OCI-LY7 (cell line): ENCODE measurements around the gene FAM169A. TPM values are rescaled to one million over a fixed set of nuclear protein-coding genes. Genes with fewer than 3 reads are reported as not detected.
"Not testable (repeated sequence)": the region's sequence is repeated elsewhere in the genome, so short reads cannot be mapped to it uniquely, and the experiment has no call there.

Experiments
- BruUV-seq: library from RNA; stranded (reverse); fragments of 400-500 nt; replicated peaks from 2 replicates; lab custom pipeline; 2021; lab: Mats Ljungman, UMichigan
- CTCF ChIA-PET: fragments of 300-600 bp; sonication (Branson Sonifier 250); formaldehyde crosslinking; loops from one replicate; lab custom pipeline; 2022; ENCODE audit warnings: antibody characterized with exemption; ENCODE audit not compliant: unreplicated experiment; lab: Charles Lee
- POLR2A ChIA-PET: fragments of 300-600 bp; sonication (Branson Sonifier 250); formaldehyde crosslinking; loops from one replicate; lab custom pipeline; 2022; ENCODE audit warnings: antibody characterized with exemption; lab: Charles Lee
- DNase-seq: peaks from one replicate; pipeline ENCODE4 v3.0.0-alpha.2; 2015; ENCODE audit warnings: low spot score
- H2AFZ ChIP-seq: fragments of 200-600 bp; sonication (generic), shearing (Covaris generic); 2 replicates; pipeline ENCODE4 v1.6.1; 2014; ENCODE audit warnings: mild to moderate bottlenecking, antibody characterized with exemption, low read length, moderate library complexity
- H3K27ac ChIP-seq: fragments of 200-600 bp; sonication (generic); 2 replicates; pipeline ENCODE4 v1.5.1; 2014; ENCODE audit warnings: mixed run types, low read depth, mild to moderate bottlenecking, moderate library complexity, low read length, inconsistent platforms; ENCODE audit not compliant: poor library complexity, severe bottlenecking
- H3K36me3 ChIP-seq: fragments of 200-600 bp; sonication (generic); 2 replicates; pipeline ENCODE4 v1.6.1; 2014; ENCODE audit warnings: mild to moderate bottlenecking, antibody characterized with exemption, low read length, moderate library complexity, mixed read lengths; ENCODE audit not compliant: insufficient read depth
- H3K4me1 ChIP-seq: fragments of 200-600 bp; sonication (generic); 2 replicates; pipeline ENCODE4 v1.5.1; 2014; ENCODE audit warnings: mild to moderate bottlenecking, low read length; ENCODE audit not compliant: insufficient read depth, poor library complexity, severe bottlenecking
- H3K4me2 ChIP-seq: fragments of 200-600 bp; sonication (generic); 2 replicates; pipeline ENCODE4 v1.6.1; 2014; ENCODE audit warnings: mild to moderate bottlenecking, low read length
- H3K4me3 ChIP-seq: fragments of 200-600 bp; sonication (generic); 2 replicates; pipeline ENCODE4 v1.5.1; 2014; ENCODE audit warnings: mild to moderate bottlenecking, low read depth, low read length; ENCODE audit not compliant: poor library complexity, severe bottlenecking
- H3K79me2 ChIP-seq: fragments of 200-600 bp; sonication (generic); 2 replicates; pipeline ENCODE4 v1.6.1; 2016; ENCODE audit warnings: low read depth, mild to moderate bottlenecking, low read length, moderate library complexity, mixed read lengths; ENCODE audit not compliant: insufficient read depth
- H3K9me2 ChIP-seq: fragments of 200-600 bp; sonication (generic); 2 replicates; pipeline ENCODE4 v1.6.1; 2016; ENCODE audit warnings: mild to moderate bottlenecking, low read length, mixed read lengths; ENCODE audit not compliant: insufficient read depth
- H3K9me3 ChIP-seq: fragments of 200-600 bp; sonication (generic); 2 replicates; pipeline ENCODE4 v1.6.1; 2014; ENCODE audit warnings: mild to moderate bottlenecking, mixed run types, low read length, mixed read lengths
- H4K20me1 ChIP-seq: fragments of 200-600 bp; sonication (generic); 2 replicates; pipeline ENCODE4 v1.6.1; 2014; ENCODE audit warnings: mild to moderate bottlenecking, antibody characterized with exemption, low read length, moderate library complexity, mixed read lengths; ENCODE audit not compliant: insufficient read depth
- CTCF ChIP-seq: fragments of 200-600 bp; sonication (generic); conservative IDR thresholded peaks from 2 replicates; pipeline ENCODE4 v1.5.1; 2014; ENCODE audit warnings: mild to moderate bottlenecking, antibody characterized with exemption, low read length, moderate library complexity, mixed read lengths
- EZH2phosphoT487 ChIP-seq: fragments of 200-600 bp; sonication (generic); IDR thresholded peaks from 2 replicates; pipeline ENCODE4 v1.6.1; 2018; ENCODE audit warnings: low read depth, borderline replicate concordance, mild to moderate bottlenecking, mixed run types, antibody characterized with exemption, low read length, moderate library complexity, mixed read lengths
- intact Hi-C: fragments of 100-400 bp; cut with micrococcal nuclease; formaldehyde crosslinking; loops from one replicate; pipeline ENCODE4 v1.10.0; 2022; ENCODE audit not compliant: unreplicated experiment
- total RNA-seq, 2 experiments: library from RNA; depleted of rRNA in 1 of 2; stranded (reverse); fragments of >200 nt in 1 of 2; shearing (Covaris generic) in 1 of 2; gene quantifications; 2 replicates each; pipeline ENCODE4 v1.2.3, GENCODE V29; 2014 to 2022

Gene FAM169A
- total RNA-seq, 2 experiments from 2014 or later = not detected

GRCh38 chr5:74908237-74908636, 42.0 kb upstream of the FAM169A start:
- intact Hi-C loops, H3K79me2 ChIP-seq, H3K27ac ChIP-seq, H3K9me3 ChIP-seq, H4K20me1 ChIP-seq, H3K9me2 ChIP-seq, H2AFZ ChIP-seq, H3K36me3 ChIP-seq, DNase-seq, BruUV-seq, H3K4me2 ChIP-seq, H3K4me3 ChIP-seq, CTCF ChIA-PET, H3K4me1 ChIP-seq: not testable (repeated sequence)
- POLR2A ChIA-PET = interaction anchor here (0.6 kb wide), 1 partner anchor 25 kb away, joined by 3 read pairs; no protein-coding TSS in a partner anchor

DNA sequence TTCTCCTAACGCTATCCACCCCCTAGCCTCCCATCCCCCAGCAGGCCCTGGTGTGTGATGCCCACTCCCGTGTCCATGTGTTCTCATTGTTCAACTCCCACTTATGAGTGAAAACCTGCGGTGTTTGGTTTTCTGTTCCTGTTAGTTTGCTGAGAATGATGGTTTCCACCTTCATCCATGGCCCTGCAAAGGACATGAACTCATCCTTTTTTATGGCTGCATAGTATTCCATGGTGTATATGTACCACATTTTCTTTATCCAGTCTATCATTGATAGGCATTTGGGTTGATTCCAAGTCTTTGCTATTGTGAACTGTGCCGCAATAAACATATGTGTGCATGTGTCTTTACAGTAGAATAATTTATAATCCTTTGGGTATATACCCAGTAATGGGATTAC, 38.5 kb upstream of the FAM169A start:
- H3K79me2 ChIP-seq, CTCF ChIA-PET, H4K20me1 ChIP-seq, H3K4me2 ChIP-seq, H3K36me3 ChIP-seq, intact Hi-C loops, BruUV-seq, DNase-seq, H2AFZ ChIP-seq, H3K4me3 ChIP-seq, H3K4me1 ChIP-seq, H3K9me3 ChIP-seq, H3K9me2 ChIP-seq, H3K27ac ChIP-seq, POLR2A ChIA-PET: not testable (repeated sequence)

DNA sequence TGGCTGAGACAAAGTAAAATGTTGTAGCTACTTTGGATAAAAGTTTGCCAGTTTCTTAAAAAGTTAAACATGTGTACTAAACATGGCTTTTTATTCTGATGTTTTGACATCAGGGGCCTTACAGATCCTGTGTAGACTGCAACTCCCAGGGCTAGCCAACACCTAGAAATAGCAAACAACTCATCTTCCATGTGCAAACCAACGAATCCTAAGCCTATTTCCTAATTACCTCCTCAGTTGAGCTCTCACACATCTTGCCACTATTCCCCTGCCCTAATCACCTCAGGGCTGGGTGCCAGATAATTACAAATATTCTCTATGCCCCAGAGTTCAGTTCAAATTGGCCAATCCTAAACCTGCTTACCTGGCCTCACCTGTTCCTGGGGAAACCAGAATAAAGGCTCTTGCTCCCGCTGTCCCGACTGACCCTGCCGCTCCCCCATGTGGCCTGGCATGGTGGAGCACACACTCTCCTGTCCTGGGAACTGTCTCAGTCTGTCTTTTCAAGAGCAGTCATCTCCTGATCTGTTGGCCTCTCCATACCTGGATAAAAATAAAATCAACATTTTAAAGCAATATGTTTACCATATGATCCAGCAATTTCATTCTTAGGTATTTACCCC, 37.1 kb upstream of the FAM169A start:
- CTCF ChIA-PET = no interaction called here
- no peaks in the 10 kb centered on the region for H3K9me3 ChIP-seq
- H3K9me2 ChIP-seq = no peaks in the 10 kb centered on the region
- TF ChIP-seq EZH2phosphoT487 (no peak), CTCF (peak; percentile 46; the same call in 1 of the 2 replicates)
- no peaks in the 10 kb centered on the region for H3K79me2 ChIP-seq
- no peak overlapping the region for H3K27ac ChIP-seq
- H3K4me2 ChIP-seq = no peak overlapping the region
- no peak for DNase-seq
- H2AFZ ChIP-seq = no peak overlapping the region
- POLR2A ChIA-PET = no interaction called here
- intact Hi-C loops = no loop called here
- no peaks in the 10 kb centered on the region for H4K20me1 ChIP-seq
- no peaks in the 10 kb centered on the region for H3K4me1 ChIP-seq
- H3K4me3 ChIP-seq = no peak overlapping the region
- no TSS peak for BruUV-seq
- no peaks in the 10 kb centered on the region for H3K36me3 ChIP-seq

GRCh38 chr5:74897049-74897448, 30.9 kb upstream of the FAM169A start:
- intact Hi-C loops = no loop called here
- CTCF ChIA-PET = no interaction called here

More at GRCh38 chr5:74897049-74897448, 30.9 kb upstream of the FAM169A start:
- Histone ChIP-seq H2AFZ (no peak overlapping the region), H3K9me2 (no peaks in the 10 kb centered on the region), H3K27ac (no peak overlapping the region), H3K9me3 (no peaks in the 10 kb centered on the region), H3K4me1 (no peaks in the 10 kb centered on the region), H3K4me3 (no peak overlapping the region), H3K79me2 (no peaks in the 10 kb centered on the region), H3K4me2 (no peak overlapping the region), H3K36me3 (no peaks in the 10 kb centered on the region), H4K20me1 (no peaks in the 10 kb centered on the region)
- no peak for DNase-seq
- TF ChIP-seq EZH2phosphoT487 = no peak
- no peak for TF ChIP-seq CTCF
- no TSS peak for BruUV-seq
- POLR2A ChIA-PET = no interaction called here
